VCaP (cell line): ENCODE results near the gene ZNF772.

Experiments
- H3K27ac ChIP-seq: fragments of 450-650 bp; 2 replicates; pipeline ENCODE4 v1.5.1; 2017
- CTCF ChIP-seq: fragments of 450-650 bp; conservative IDR thresholded peaks from 2 replicates; pipeline ENCODE4 v1.5.1; 2017; ENCODE audit warnings: mild to moderate bottlenecking, moderate library complexity

ZNF772 gene

GRCh38 chr19:57437931-57438330 is 39.4 kb downstream of the ZNF772 start:
- TF ChIP-seq CTCF: no peak
- no peak overlapping the region; the same call in 1 of the 2 replicates for H3K27ac ChIP-seq

GRCh38 chr19:57436417-57436816 is 40.9 kb downstream of the ZNF772 start:
- TF ChIP-seq CTCF: no peak
- H3K27ac ChIP-seq: peak overlapping the region; percentile 82

GRCh38 chr19:57435062-57435978 is 42.0 kb downstream of the ZNF772 start, which contains the start of gene ZNF749:
Gene ZNF749, plus strand, starts transcription at chr19:57435325. Its CDS starts 254 bp downstream, at chr19:57435579.
- H3K27ac ChIP-seq: peak within 1 kb of the TSS; percentile 82
- no peak for TF ChIP-seq CTCF

- no peak for TF ChIP-seq CTCF
- peak overlapping the region; percentile 82 for H3K27ac ChIP-seq
These were observed 42.8 kb downstream of the ZNF772 start for GRCh38 chr19:57434386-57435061.

GRCh38 chr19:57421037-57421436 is 56.3 kb downstream of the ZNF772 start:
- TF ChIP-seq CTCF: no peak
- H3K27ac ChIP-seq: no peak overlapping the region

GRCh38 chr19:57419439-57419838 is 57.9 kb downstream of the ZNF772 start:
- TF ChIP-seq CTCF: no peak
- no peak overlapping the region for H3K27ac ChIP-seq
